Nephron progenitor cell (in vitro differentiated cells): ENCODE data around the gene KRTAP5-1.

Experiments
- DNase-seq: peaks from one replicate; pipeline ENCODE4 v3.0.0; 2021
- H3K27ac Mint-ChIP-seq: 2 replicates; pipeline ENCODE4 v1.8.0; 2021; ENCODE audit warnings: mild to moderate bottlenecking, moderate library complexity, mixed read lengths
- H3K27me3 Mint-ChIP-seq: 2 replicates; pipeline ENCODE4 v1.8.0; 2021; ENCODE audit warnings: mild to moderate bottlenecking, low read depth, mixed read lengths; ENCODE audit not compliant: poor library complexity
- H3K36me3 Mint-ChIP-seq: 2 replicates; pipeline ENCODE4 v1.8.0; 2021; ENCODE audit warnings: low read depth, mixed read lengths
- H3K4me1 Mint-ChIP-seq: 2 replicates; pipeline ENCODE4 v1.8.0; 2021; ENCODE audit warnings: mixed read lengths
- H3K4me3 Mint-ChIP-seq: 2 replicates; pipeline ENCODE4 v1.8.0; 2021; ENCODE audit warnings: mild to moderate bottlenecking, moderate library complexity, mixed read lengths
- H3K9me3 Mint-ChIP-seq: 2 replicates; pipeline ENCODE4 v1.8.0; 2021; ENCODE audit warnings: mild to moderate bottlenecking, moderate library complexity, mixed read lengths
- TF ChIP-seq, protein P1 (sequence below): fragments of 200-600 bp; sonication (generic); IDR thresholded peaks from 2 replicates; pipeline ENCODE4 v1.5.0; 2021; ENCODE audit warnings: antibody characterized with exemption

KRTAP5-1 gene

DNA sequence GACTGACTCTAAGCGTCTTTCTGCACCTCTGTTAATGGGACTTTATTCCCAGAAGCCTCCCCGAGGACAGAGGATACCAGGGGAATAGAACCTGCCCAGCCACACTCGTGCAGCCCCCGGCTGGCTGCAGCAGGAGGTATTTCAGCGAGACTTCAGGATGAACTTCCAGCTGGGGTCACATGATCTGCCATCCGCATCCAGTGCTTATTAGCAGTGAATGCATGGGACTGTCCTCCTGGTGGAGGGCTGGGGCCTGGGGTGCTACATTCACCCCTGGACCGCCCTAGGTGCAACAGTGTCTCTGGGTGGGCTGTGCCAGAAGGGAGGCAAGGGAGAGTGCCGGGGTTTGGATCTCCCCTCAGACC, 14.6 kb downstream of the KRTAP5-1 start:
- Mint-ChIP-seq H3K36me3 (no peaks in the 10 kb centered on the region), H3K27ac (no peak overlapping the region), H3K4me3 (peak overlapping the region; percentile 48), H3K27me3 (peaks cover 56% of the 10 kb centered on the region), H3K4me1 (no peaks in the 10 kb centered on the region), H3K9me3 (no peaks in the 10 kb centered on the region)
- TF ChIP-seq, protein P1, sequence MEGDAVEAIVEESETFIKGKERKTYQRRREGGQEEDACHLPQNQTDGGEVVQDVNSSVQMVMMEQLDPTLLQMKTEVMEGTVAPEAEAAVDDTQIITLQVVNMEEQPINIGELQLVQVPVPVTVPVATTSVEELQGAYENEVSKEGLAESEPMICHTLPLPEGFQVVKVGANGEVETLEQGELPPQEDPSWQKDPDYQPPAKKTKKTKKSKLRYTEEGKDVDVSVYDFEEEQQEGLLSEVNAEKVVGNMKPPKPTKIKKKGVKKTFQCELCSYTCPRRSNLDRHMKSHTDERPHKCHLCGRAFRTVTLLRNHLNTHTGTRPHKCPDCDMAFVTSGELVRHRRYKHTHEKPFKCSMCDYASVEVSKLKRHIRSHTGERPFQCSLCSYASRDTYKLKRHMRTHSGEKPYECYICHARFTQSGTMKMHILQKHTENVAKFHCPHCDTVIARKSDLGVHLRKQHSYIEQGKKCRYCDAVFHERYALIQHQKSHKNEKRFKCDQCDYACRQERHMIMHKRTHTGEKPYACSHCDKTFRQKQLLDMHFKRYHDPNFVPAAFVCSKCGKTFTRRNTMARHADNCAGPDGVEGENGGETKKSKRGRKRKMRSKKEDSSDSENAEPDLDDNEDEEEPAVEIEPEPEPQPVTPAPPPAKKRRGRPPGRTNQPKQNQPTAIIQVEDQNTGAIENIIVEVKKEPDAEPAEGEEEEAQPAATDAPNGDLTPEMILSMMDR: no peak
- DNase-seq: no peak

DNA sequence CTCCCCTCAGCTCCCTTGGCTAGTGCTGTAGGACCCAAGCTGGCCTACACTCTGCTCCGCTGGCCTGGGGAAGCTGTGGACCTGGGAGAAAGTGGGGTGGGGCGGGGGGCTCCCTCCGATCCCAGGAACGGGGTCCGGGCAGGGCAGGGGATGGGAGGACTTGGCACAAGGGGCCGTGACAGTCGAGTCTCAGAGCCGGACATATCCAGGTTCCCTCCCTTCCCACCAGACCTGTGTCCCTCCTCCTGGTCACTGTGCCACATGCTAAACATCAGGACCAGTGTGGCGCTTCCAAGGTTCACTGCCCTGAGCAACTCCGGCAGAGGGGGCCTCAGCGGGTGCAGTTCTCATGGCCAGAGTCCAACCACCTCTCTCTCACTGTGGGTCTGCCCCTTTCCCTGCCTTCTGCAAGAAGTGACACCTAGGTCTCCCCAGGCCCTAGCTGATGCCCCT, 15.1 kb downstream of the KRTAP5-1 start:
- DNase-seq: no peak
- peaks cover 52% of the 10 kb centered on the region for H3K27me3 Mint-ChIP-seq
- TF ChIP-seq, protein P1: no peak
- no peaks in the 10 kb centered on the region for H3K9me3 Mint-ChIP-seq
- H3K36me3 Mint-ChIP-seq: no peaks in the 10 kb centered on the region
- H3K4me3 Mint-ChIP-seq: no peak overlapping the region
- H3K27ac Mint-ChIP-seq: no peak overlapping the region
- no peaks in the 10 kb centered on the region for H3K4me1 Mint-ChIP-seq

DNA sequence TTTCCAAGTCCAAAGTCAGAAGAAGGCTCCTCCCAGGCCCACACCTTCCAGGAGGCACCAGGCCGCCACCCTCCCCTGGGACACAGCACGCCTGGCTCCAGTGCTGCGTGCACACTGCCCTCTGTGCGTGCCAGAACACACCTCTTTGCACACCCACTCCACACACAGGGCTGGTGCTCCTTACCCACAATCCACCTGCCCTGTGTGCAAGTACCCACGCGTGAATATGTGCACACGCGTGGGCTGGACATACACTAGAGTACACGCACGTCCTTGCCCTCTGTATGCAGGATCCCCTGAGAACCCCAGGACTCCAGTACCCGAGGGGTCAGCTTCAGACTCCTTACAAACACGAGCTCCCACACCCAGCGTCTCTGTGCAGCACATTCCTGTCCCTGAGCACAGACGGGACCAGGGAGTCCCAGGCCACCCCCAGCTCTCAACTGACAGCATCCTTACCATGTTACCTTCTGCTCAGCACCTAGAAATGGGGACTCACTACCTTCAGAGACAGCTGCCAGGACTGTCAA, 15.8 kb downstream of the KRTAP5-1 start:
- TF ChIP-seq, protein P1: no peak
- Mint-ChIP-seq H3K4me1 (no peaks in the 10 kb centered on the region), H3K9me3 (no peaks in the 10 kb centered on the region), H3K27me3 (peaks cover 47% of the 10 kb centered on the region), H3K36me3 (no peaks in the 10 kb centered on the region), H3K27ac (no peak overlapping the region), H3K4me3 (no peak overlapping the region)
- DNase-seq: no peak

DNA sequence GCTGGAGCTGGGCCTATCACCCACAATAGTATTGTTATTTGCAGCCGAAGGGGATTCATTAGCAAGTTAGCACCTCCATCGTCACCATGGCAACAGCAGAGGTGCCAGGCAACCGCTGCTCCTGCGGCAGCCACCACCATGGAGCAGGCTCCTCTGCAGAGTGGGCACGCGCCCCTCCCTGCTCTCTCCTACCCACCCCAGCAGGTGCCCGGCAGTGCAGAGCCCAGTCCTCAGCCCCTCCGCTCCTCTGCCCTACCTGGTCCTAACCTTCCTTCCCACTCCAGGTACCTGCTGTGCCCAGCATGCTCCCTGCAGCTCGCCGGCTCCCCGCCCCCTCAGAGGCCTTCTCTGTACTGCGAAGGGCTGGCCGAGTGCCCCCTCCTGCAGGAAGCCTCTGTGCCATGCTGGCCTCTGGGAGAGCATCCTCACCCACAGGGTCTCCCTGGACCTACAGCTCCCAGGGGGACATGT, 16.6 kb downstream of the KRTAP5-1 start:
- Mint-ChIP-seq H3K4me3 (no peak overlapping the region), H3K27ac (no peak overlapping the region), H3K9me3 (no peaks in the 10 kb centered on the region), H3K36me3 (no peaks in the 10 kb centered on the region), H3K27me3 (peaks cover 38% of the 10 kb centered on the region), H3K4me1 (no peaks in the 10 kb centered on the region)
- TF ChIP-seq, protein P1: no peak
- DNase-seq: no peak

DNA sequence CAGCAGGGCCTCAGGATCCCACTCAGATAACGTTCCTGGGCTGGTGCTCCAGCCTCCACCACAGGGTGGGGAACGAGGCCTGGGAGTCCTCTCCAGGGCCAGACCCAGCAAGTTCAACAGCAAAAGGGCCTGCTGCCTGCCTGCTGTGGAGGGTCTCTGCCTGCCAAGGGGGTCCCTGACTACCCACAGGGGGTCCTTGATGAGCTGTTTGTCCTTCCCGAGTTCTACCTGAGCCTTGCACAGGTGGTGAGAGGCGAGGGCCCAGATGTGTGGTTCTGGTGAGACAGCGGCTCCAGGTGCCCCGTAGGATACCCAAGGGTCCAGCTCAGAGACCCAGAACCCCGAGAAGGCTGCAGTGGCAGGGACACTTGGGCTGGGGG, 17.4 kb downstream of the KRTAP5-1 start:
- Mint-ChIP-seq H3K9me3 (no peaks in the 10 kb centered on the region), H3K36me3 (no peaks in the 10 kb centered on the region), H3K27ac (no peak overlapping the region), H3K27me3 (peaks cover 31% of the 10 kb centered on the region), H3K4me1 (no peaks in the 10 kb centered on the region), H3K4me3 (no peak overlapping the region)
- TF ChIP-seq, protein P1: no peak
- DNase-seq: no peak

DNA sequence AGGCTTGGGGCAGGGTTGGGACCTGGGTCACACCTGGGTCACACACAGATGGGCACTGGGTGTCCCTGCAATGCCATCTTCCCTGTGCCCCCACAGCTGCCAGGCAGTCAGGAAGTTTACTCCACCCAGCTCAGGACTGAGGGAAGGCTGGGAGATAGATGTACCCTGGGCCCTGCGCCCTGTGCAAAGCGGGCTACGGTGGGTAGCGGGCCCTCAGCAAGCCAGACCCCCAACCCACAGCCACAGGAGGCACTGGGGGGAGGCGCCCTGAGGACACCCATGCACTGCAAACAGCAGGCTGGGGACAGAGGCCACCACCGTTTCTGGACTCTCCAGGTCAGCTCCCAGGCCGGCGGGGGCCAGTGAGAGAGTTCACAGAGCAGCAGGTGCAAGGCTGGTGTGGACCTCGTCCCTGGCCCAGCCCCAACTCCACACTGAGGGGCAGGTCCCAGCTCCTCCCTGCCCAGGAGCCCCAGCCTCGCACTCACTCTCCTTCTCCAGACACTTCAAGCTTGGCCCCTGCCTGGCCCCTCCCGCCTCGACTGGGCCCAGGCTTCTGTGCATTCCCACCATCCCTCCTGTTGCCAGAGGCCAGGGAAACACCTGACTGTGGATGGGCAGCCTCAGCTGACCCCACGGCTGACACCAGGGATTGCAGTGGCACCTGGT, 17.9 kb downstream of the KRTAP5-1 start:
- Mint-ChIP-seq H3K27ac (no peak overlapping the region), H3K4me3 (no peak overlapping the region), H3K9me3 (no peaks in the 10 kb centered on the region), H3K4me1 (no peaks in the 10 kb centered on the region), H3K36me3 (no peaks in the 10 kb centered on the region), H3K27me3 (peaks cover 31% of the 10 kb centered on the region)
- DNase-seq: no peak
- TF ChIP-seq, protein P1: no peak
